Suprapubic skin (tissue), 4 donors: ENCODE data around the gene RPH3AL. TPM values are rescaled to one million over a fixed set of nuclear protein-coding genes. Genes with fewer than 3 reads are reported as not detected.
A peak's percentile ranks its signal among the peaks of the same experiment; 100 is the strongest.

Experiments used
- DNase-seq, 2 donors: peaks; one replicate each; pipeline ENCODE4 v3.0.0-alpha.2; 2019; ENCODE audit warnings: low spot score in 2 of 2
- H3K27ac ChIP-seq: fragments of 200-600 bp; sonication (generic); one replicate; pipeline ENCODE4 v1.5.1; 2019
- H3K27me3 ChIP-seq: fragments of 200-600 bp; sonication (generic); one replicate; pipeline ENCODE4 v1.5.1; 2019
- H3K36me3 ChIP-seq: fragments of 200-600 bp; sonication (generic); one replicate; pipeline ENCODE4 v1.5.1; 2019
- H3K4me1 ChIP-seq: fragments of 200-600 bp; sonication (generic); one replicate; pipeline ENCODE4 v1.5.1; 2019
- H3K4me3 ChIP-seq: fragments of 200-600 bp; sonication (generic); one replicate; pipeline ENCODE4 v1.5.1; 2019; ENCODE audit warnings: mild to moderate bottlenecking
- H3K9me3 ChIP-seq: fragments of 200-600 bp; sonication (generic); one replicate; pipeline ENCODE4 v1.5.1; 2019
- EP300 ChIP-seq: sonication (generic); formaldehyde crosslinking; IDR thresholded peaks from one replicate; pipeline ENCODE4 v1.6.1; 2017; ENCODE audit warnings: antibody characterized with exemption
- POLR2A ChIP-seq, 2 donors: fragments of 450-650 bp; IDR thresholded peaks; one replicate each; pipeline ENCODE4 v1.6.1; 2017; ENCODE audit warnings: antibody characterized with exemption in 2 of 2, mild to moderate bottlenecking in 2 of 2, moderate library complexity in 2 of 2
- POLR2AphosphoS5 ChIP-seq, 3 donors: sonication (generic); formaldehyde crosslinking; IDR thresholded peaks; one replicate each; pipeline ENCODE4 v1.6.1; 2017; ENCODE audit warnings: antibody characterized with exemption in 3 of 3
- WGBS: methylation state at CpG from one replicate; pipeline ENCODE4 v1.1.5; 2018; 5-methylcytosine and 5-hydroxymethylcytosine counted together
- total RNA-seq, 4 donors: library from RNA; depleted of rRNA; stranded (reverse); fragments of >200 nt; gene quantifications; one replicate each; pipeline ENCODE4 v1.1.0, GENCODE V29; 2016
- TF ChIP-seq, protein P1 (sequence below), 2 donors: fragments of 200-600 bp in 1 of 2; fragments of 450-650 bp in 1 of 2; sonication (generic) in 1 of 2; IDR thresholded peaks; one replicate each; pipeline ENCODE4 v1.5.1; 2016 to 2019; ENCODE audit warnings: antibody characterized with exemption in 2 of 2, mild to moderate bottlenecking in 1 of 2, moderate library complexity in 1 of 2

RPH3AL gene
- total RNA-seq, 4 donors from 2014 or later = 1.7 to 39.5 (median 10.9) TPM

DNA sequence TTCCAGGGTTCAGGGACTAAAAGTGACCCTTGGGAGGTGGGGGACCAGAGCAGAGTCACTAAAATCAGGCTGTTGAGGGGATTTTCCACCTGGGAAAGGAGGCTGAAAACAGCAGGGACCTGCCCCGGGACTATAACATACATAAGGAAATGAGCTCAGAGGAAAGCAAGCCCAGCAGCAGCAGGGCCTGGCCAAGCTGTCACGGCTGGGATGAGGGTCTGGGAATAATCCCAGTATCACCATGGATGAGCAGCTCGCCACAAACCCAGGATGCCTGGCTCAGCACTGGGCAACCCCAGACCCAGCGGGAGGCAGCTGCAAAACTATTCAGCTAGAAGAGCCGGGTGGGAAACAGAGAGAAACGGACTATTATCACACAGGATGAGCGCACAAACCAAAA, 72.4 kb downstream of the RPH3AL start:
- Histone ChIP-seq H3K27me3 (no peaks in the 10 kb centered on the region), H3K4me1 (peaks cover 5% of the 10 kb centered on the region), H3K27ac (no peak overlapping the region), H3K36me3 (no peaks in the 10 kb centered on the region), H3K4me3 (no peak overlapping the region), H3K9me3 (no peaks in the 10 kb centered on the region)
- 74% methylated on average over 7 of the region's 7 CpGs for WGBS
- TF ChIP-seq POLR2A (IDR thresholded peaks at IDR 0.05) = no peak
- TF ChIP-seq, protein P1, sequence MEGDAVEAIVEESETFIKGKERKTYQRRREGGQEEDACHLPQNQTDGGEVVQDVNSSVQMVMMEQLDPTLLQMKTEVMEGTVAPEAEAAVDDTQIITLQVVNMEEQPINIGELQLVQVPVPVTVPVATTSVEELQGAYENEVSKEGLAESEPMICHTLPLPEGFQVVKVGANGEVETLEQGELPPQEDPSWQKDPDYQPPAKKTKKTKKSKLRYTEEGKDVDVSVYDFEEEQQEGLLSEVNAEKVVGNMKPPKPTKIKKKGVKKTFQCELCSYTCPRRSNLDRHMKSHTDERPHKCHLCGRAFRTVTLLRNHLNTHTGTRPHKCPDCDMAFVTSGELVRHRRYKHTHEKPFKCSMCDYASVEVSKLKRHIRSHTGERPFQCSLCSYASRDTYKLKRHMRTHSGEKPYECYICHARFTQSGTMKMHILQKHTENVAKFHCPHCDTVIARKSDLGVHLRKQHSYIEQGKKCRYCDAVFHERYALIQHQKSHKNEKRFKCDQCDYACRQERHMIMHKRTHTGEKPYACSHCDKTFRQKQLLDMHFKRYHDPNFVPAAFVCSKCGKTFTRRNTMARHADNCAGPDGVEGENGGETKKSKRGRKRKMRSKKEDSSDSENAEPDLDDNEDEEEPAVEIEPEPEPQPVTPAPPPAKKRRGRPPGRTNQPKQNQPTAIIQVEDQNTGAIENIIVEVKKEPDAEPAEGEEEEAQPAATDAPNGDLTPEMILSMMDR (IDR thresholded peaks at IDR 0.05) = no peak
- TF ChIP-seq EP300 = no peak
- no peak for TF ChIP-seq POLR2AphosphoS5 (IDR thresholded peaks at IDR 0.05)
- DNase-seq = no peak

DNA sequence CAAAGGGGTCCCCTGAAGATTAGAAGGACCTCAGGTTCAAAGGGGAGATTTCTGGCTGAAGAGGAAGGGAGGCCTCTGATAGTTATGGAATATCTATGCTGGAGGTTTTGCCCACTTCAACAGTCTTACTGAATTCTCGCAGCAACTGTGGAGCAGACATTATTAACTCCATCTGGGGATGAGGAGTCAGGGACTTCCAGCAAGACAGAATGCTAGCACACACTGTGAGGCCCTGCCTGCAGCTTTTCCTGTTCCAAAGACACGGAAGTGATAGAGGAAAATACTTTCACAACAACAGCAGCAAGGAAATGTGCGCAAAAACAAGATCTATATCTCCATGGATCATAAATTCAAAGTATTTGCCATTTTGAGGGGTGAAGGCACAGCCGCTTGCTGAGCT, 72.8 kb downstream of the RPH3AL start:
- H3K27me3 ChIP-seq = no peaks in the 10 kb centered on the region
- no peaks in the 10 kb centered on the region for H3K9me3 ChIP-seq
- DNase-seq = no peak
- no peak overlapping the region for H3K27ac ChIP-seq
- TF ChIP-seq POLR2AphosphoS5 (IDR thresholded peaks at IDR 0.05) = no peak
- no peak for TF ChIP-seq EP300
- TF ChIP-seq POLR2A (IDR thresholded peaks at IDR 0.05) = no peak
- TF ChIP-seq, protein P1 (IDR thresholded peaks at IDR 0.05) = no peak
- H3K4me1 ChIP-seq = peaks cover 5% of the 10 kb centered on the region
- no peak overlapping the region for H3K4me3 ChIP-seq
- 75% methylated on average over 4 of the region's 4 CpGs for WGBS
- H3K36me3 ChIP-seq = no peaks in the 10 kb centered on the region

DNA sequence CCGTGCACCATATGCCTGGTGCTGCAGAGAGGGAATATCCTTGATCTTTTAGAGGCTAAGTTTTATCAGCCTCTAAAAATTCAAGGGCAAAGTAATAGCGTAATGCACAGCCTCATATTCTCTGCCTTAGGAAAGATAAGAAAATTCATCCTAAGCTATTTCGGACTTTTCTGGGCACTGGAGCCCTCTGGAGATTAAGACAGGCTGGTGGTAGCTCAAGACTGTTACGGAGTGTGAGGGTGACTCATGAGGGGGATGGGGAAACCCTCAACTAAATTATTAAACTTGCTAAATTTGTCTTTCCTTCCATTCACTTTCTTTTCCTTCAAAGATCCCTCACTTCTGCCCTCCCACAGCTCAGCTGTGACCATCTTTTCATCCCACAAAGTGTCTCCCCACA, 73.3 kb downstream of the RPH3AL start:
- TF ChIP-seq, protein P1 (IDR thresholded peaks at IDR 0.05) = no peak
- peaks cover 5% of the 10 kb centered on the region for H3K4me1 ChIP-seq
- no peaks in the 10 kb centered on the region for H3K9me3 ChIP-seq
- H3K36me3 ChIP-seq = no peaks in the 10 kb centered on the region
- H3K27me3 ChIP-seq = no peaks in the 10 kb centered on the region
- no peak overlapping the region for H3K4me3 ChIP-seq
- 83% methylated on average over 4 of the region's 4 CpGs for WGBS
- no peak overlapping the region for H3K27ac ChIP-seq
- no peak for DNase-seq

DNA sequence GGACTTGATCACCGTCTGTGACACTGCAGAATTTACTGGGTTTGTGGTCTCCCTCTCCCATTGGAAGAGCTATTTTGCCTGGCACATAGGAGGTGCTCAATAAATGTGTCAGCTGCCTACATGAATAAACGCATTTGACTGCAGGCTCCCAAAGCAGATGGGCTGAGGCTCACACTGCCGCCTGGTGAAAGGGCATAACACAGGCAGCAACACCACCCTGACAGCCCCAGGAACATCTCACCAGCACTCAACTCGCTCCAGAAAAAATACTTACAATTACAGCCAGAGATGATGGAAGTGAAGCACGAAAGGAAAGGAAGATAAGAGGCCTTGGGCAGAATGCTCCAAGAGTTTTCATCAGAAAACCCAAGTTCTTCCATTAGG, 73.9 kb downstream of the RPH3AL start:
- WGBS = 90% methylated on average over 5 of the region's 5 CpGs
- DNase-seq = no peak
- TF ChIP-seq, protein P1 (IDR thresholded peaks at IDR 0.05) = no peak
- TF ChIP-seq POLR2AphosphoS5 (IDR thresholded peaks at IDR 0.05) = no peak
- TF ChIP-seq EP300 = no peak
- no peak for TF ChIP-seq POLR2A (IDR thresholded peaks at IDR 0.05)
- peaks cover 5% of the 10 kb centered on the region for H3K4me1 ChIP-seq
- no peak overlapping the region for H3K4me3 ChIP-seq
- no peak overlapping the region for H3K27ac ChIP-seq
- H3K9me3 ChIP-seq = no peaks in the 10 kb centered on the region
- H3K27me3 ChIP-seq = no peaks in the 10 kb centered on the region
- no peaks in the 10 kb centered on the region for H3K36me3 ChIP-seq

DNA sequence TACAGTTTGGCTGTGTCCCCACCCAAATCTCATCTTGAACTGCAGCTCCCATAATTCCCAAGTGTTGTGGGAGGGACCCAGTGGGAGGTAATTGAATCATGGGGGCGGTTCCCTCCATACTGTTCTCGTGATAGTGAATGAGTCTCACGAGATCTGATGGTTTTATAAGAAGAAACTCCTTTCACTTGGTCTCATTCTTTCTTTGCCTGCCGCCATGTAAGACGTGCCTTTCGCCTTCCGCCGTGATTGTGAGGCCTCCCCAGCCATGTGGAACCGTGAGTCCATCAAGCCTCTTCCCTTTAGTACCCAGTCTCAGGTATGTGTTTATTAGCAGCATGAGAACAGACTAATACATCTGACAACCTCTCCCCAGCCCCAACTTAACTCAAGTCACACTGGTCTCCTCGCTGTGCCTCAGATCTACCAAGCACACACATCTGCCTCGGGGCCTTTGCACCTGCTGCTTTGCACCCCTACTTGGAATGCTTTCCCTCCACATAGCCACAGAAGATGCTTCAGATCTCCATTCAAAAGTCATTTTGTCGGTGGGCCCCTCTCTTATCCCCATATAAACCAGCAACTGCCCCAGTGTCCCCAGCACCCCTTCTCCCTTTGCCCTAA, 74.4 kb downstream of the RPH3AL start:
- Histone ChIP-seq H3K36me3 (no peaks in the 10 kb centered on the region), H3K9me3 (no peaks in the 10 kb centered on the region), H3K27ac (no peak overlapping the region), H3K4me1 (peaks cover 5% of the 10 kb centered on the region), H3K27me3 (no peaks in the 10 kb centered on the region), H3K4me3 (no peak overlapping the region)
- DNase-seq = peak in 1 of 2 donors; percentile 49
- TF ChIP-seq POLR2AphosphoS5 (IDR thresholded peaks at IDR 0.05) = no peak
- no peak for TF ChIP-seq EP300
- TF ChIP-seq, protein P1 (IDR thresholded peaks at IDR 0.05) = no peak
- TF ChIP-seq POLR2A (IDR thresholded peaks at IDR 0.05) = no peak
- 86% methylated on average over 12 of the region's 12 CpGs for WGBS
